Measurements from ENCODE around the gene FITM1. TPM values are rescaled to one million over a fixed set of nuclear protein-coding genes. Genes with fewer than 3 reads are reported as not detected.

FITM1 gene
- total RNA-seq, 1 experiment from 2014 or later = 0.72 TPM

GRCh38 chr14:24084440-24084839, 46.0 kb upstream of the FITM1 start:
- Histone ChIP-seq H2BK5ac (ENCODE audit: insufficient read length, low read length) (no peak overlapping the region), H2BK20ac (ENCODE audit: low read depth, low read length, poor library complexity, severe bottlenecking) (no peak overlapping the region)
- no CpG with 5 or more reads among the region's 2 CpGs for WGBS (ENCODE audit: extremely low coverage, insufficient read length, low lambda C conversion rate)

More at GRCh38 chr14:24084440-24084839, 46.0 kb upstream of the FITM1 start:
- Histone ChIP-seq H3K23ac (ENCODE audit: insufficient read length, low read depth, low read length) (no peak overlapping the region), H3K56ac (ENCODE audit: insufficient read length, low read depth, low read length) (no peak overlapping the region), H3K4me2 (ENCODE audit: insufficient read depth, insufficient read length, low read length) (no peak overlapping the region), H3K27me3 (ENCODE audit: insufficient read depth, low read length) (no peaks in the 10 kb centered on the region; the same call in 1 of the 2 replicates), H2BK120ac (ENCODE audit: low read depth, low read length, poor library complexity, severe bottlenecking) (no peak overlapping the region), H3K79me1 (ENCODE audit: insufficient read depth, low read depth, low read length, poor library complexity, severe bottlenecking) (no peaks in the 10 kb centered on the region), H3K14ac (ENCODE audit: insufficient read depth, low read length) (no peak overlapping the region), H3K27ac (ENCODE audit: insufficient read length, low read depth, low read length) (no peak overlapping the region), H2AK5ac (ENCODE audit: insufficient read length, low read length) (no peak overlapping the region), H2AFZ (ENCODE audit: low read length) (no peak overlapping the region), H3K4me1 (ENCODE audit: insufficient read depth, low read length) (peaks cover 3% of the 10 kb centered on the region; the same call in 1 of the 2 replicates), H3K79me2 (ENCODE audit: insufficient read depth, low read length) (no peaks in the 10 kb centered on the region), H2BK15ac (ENCODE audit: low read depth, low read length) (no peak overlapping the region), H3K9me3 (ENCODE audit: control insufficient read depth, low read depth, low read length) (no peaks in the 10 kb centered on the region), H3T11ph (ENCODE audit: low read length) (no peak overlapping the region), H2BK12ac (ENCODE audit: insufficient read length, low read depth, low read length) (no peak overlapping the region), H4K8ac (replicated peaks; ENCODE audit: insufficient read length, low read depth, low read length) (no peak overlapping the region), H3K18ac (ENCODE audit: insufficient read length, low read depth, low read length) (no peak overlapping the region), H3K4ac (ENCODE audit: low read depth, low read length) (no peak overlapping the region), H4K20me1 (ENCODE audit: control insufficient read depth, insufficient read depth, insufficient read length) (no peaks in the 10 kb centered on the region), H3K9ac (ENCODE audit: extremely low read depth, insufficient read length, low read length) (no peak overlapping the region), H4K91ac (ENCODE audit: insufficient read length, low read depth, low read length) (no peak overlapping the region), H3K23me2 (ENCODE audit: insufficient read length, low read depth, low read length, poor library complexity, severe bottlenecking) (peaks cover 4% of the 10 kb centered on the region), H4K5ac (ENCODE audit: insufficient read length, low read depth, low read length) (no peak overlapping the region)
- peaks cover 24 to 29% of the 10 kb centered on the region in 2 experiments for H3K4me1 Mint-ChIP-seq
- no peaks in the 10 kb centered on the region for H3K9me3 Mint-ChIP-seq
- no peak overlapping the region for H3K4me3 Mint-ChIP-seq
- no peak for TF ChIP-seq CTCF (conservative IDR thresholded peaks at IDR 0.05)
- no peak for DNase-seq
- no peaks in the 10 kb centered on the region; a peak in 1 of 7 replicates for H3K36me3 Mint-ChIP-seq (ENCODE audit: insufficient read depth in 1 of 3, low read depth in 3 of 3)
- peaks cover 32% of the 10 kb centered on the region for H3K27me3 Mint-ChIP-seq (ENCODE audit: low read depth)
- H3K27ac Mint-ChIP-seq = no peak overlapping the region

Measured in H9 (cell line).